Measurements from ENCODE around the gene CAVIN4.

CAVIN4 gene

DNA sequence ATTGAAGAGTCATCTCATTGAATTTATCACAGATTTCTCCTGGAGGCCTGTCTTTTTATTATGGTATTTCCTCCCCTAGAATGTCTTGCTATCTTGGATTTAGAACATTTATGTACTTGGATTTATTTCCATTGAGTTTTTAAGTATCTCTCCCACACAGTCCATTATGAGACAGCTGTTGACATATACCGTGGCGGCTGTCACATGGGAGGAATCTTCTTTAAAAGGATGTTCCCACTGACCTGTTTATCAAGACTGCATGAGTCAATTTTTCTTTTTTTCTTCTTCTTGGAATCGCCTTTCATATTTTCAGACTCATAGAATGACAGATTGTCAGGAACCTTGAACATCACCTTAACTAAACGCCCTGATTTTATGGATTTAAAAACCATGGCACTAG lies 2.9 kb upstream of the CAVIN4 start:
- Histone ChIP-seq H3K27ac (ENCODE audit: low read depth, low read length) (no peak overlapping the region), H3K36me3 (ENCODE audit: insufficient read depth, low read length) (no peaks in the 10 kb centered on the region)

DNA sequence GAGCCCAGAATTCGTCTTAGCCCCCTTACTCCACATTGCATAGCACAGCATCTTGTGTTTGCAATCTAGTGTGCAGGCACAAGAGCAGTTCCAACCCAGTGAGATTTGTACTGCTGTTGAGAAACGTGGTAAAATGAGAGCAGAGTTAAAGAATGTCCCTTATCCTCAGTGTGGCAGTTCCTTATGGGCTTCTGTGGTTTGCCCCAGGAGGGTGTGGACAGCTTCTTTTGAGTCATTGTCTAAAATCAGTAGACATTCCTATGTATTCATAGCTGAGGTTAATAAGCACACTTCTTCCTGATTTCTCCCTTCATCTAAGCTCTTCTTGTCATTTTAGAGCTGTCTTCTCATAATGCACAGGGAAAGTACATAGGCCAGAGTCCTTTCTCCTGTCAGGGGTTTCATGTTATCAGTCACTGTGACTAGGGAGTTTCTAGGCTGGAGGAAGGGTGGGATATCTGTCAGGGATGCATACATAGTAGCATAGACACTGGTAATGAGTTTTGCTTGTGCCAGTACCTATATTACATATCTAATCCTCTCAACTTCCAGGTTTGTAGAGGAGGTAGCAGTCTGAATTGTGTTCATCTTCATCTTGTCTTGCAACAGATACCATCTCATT lies 2.0 kb upstream of the CAVIN4 start:
- no peak overlapping the region for H2AFZ ChIP-seq (ENCODE audit: low read length, unreplicated experiment)
- H3K4me3 ChIP-seq (ENCODE audit: low read depth, low read length) = no peak overlapping the region
- H3K27ac ChIP-seq (ENCODE audit: low read depth, low read length) = no peak overlapping the region
- H3K36me3 ChIP-seq (ENCODE audit: insufficient read depth, low read length) = no peaks in the 10 kb centered on the region
- H3K79me2 ChIP-seq (ENCODE audit: control insufficient read depth, insufficient read depth, low read length, unreplicated experiment) = no peaks in the 10 kb centered on the region
- peaks cover 8% of the 10 kb centered on the region for H3K4me1 ChIP-seq (ENCODE audit: control insufficient read depth, insufficient read depth, low read length, unreplicated experiment)
- no peaks in the 10 kb centered on the region for H3K27me3 ChIP-seq (ENCODE audit: insufficient read depth, low read length)

More for the DNA sequence above, 2.9 kb upstream of the CAVIN4 start:
- Histone ChIP-seq H3K4me1 (ENCODE audit: control insufficient read depth, insufficient read depth, low read length, unreplicated experiment) (peaks cover 8% of the 10 kb centered on the region), H3K27me3 (ENCODE audit: insufficient read depth, low read length) (no peaks in the 10 kb centered on the region), H3K79me2 (ENCODE audit: control insufficient read depth, insufficient read depth, low read length, unreplicated experiment) (no peaks in the 10 kb centered on the region), H3K4me3 (ENCODE audit: low read depth, low read length) (no peak overlapping the region), H2AFZ (ENCODE audit: low read length, unreplicated experiment) (no peak overlapping the region)

DNA sequence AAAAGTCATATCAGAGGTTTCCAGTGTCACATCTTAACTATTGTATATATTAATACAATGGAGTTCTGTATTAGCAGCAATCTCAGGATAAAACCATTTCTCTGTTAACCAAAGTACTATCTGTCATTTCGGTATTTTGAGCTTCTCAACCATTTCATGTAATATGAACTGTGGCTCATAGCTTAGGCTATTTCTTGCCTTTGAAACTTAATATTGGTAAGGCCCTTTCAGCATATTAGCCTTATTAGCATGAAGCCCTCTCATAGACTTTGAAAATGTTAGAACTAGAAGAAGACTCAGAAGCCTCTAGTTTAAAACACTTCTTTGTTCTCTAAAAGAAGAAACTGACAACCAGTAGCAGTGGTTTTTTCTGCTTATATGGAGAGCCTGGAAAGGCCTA lies 731 bp downstream of the CAVIN4 start:
- H2AFZ ChIP-seq (ENCODE audit: low read length, unreplicated experiment) = no peak overlapping the region
- no peaks in the 10 kb centered on the region for H3K27me3 ChIP-seq (ENCODE audit: insufficient read depth, low read length)
- no peak overlapping the region for H3K27ac ChIP-seq (ENCODE audit: low read depth, low read length)
- no peaks in the 10 kb centered on the region for H3K79me2 ChIP-seq (ENCODE audit: control insufficient read depth, insufficient read depth, low read length, unreplicated experiment)
- peaks cover 8% of the 10 kb centered on the region for H3K4me1 ChIP-seq (ENCODE audit: control insufficient read depth, insufficient read depth, low read length, unreplicated experiment)
- H3K36me3 ChIP-seq (ENCODE audit: insufficient read depth, low read length) = no peaks in the 10 kb centered on the region
- no peak overlapping the region for H3K4me3 ChIP-seq (ENCODE audit: low read depth, low read length)

DNA sequence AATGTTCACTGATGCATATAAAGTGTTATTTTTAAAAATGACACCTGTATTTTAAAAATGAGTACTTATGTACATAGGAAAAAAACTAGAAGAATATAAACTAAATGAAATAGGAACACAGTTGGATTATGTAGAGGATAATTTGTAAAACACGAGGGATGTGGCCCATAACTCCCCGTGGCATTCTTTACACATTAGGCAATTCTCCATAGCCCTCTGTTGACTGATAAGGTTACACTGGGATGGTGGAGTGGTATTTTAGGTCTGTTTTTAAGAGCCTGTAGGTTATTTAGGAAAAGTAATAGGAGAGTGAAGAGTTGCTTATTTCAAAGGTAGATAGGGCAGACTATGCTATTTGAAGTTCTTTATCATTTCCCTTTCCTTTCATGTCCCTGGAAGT lies 1.8 kb downstream of the CAVIN4 start:
- no peaks in the 10 kb centered on the region for H3K36me3 ChIP-seq (ENCODE audit: insufficient read depth, low read length)
- H3K4me3 ChIP-seq (ENCODE audit: low read depth, low read length) = no peak overlapping the region
- no peak overlapping the region for H2AFZ ChIP-seq (ENCODE audit: low read length, unreplicated experiment)
- H3K27me3 ChIP-seq (ENCODE audit: insufficient read depth, low read length) = no peaks in the 10 kb centered on the region
- H3K27ac ChIP-seq (ENCODE audit: low read depth, low read length) = no peak overlapping the region
- peaks cover 8% of the 10 kb centered on the region for H3K4me1 ChIP-seq (ENCODE audit: control insufficient read depth, insufficient read depth, low read length, unreplicated experiment)
- no peaks in the 10 kb centered on the region for H3K79me2 ChIP-seq (ENCODE audit: control insufficient read depth, insufficient read depth, low read length, unreplicated experiment)

DNA sequence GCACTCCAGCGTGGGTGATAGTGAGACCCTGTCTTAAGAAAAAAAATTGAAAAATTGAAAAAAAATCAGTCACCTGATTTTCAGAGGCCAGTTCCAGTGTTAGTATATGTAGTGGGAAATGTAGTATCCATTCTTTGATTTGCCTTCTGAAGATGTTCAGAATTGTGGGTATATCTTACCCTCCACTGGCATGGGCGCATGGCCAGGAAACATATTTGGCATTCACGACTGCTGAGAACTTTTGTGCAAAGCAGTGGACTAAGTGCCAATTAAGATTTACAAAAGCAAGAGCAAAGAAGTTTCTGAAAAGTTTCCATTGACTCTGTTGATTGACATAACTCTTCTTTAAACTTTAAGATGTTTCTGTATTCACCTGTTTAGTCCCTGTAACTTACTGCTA lies 2.4 kb downstream of the CAVIN4 start:
- no peaks in the 10 kb centered on the region for H3K36me3 ChIP-seq (ENCODE audit: insufficient read depth, low read length)
- peaks cover 8% of the 10 kb centered on the region for H3K4me1 ChIP-seq (ENCODE audit: control insufficient read depth, insufficient read depth, low read length, unreplicated experiment)
- H3K79me2 ChIP-seq (ENCODE audit: control insufficient read depth, insufficient read depth, low read length, unreplicated experiment) = no peaks in the 10 kb centered on the region
- no peaks in the 10 kb centered on the region for H3K27me3 ChIP-seq (ENCODE audit: insufficient read depth, low read length)
- no peak overlapping the region for H3K27ac ChIP-seq (ENCODE audit: low read depth, low read length)
- no peak overlapping the region for H3K4me3 ChIP-seq (ENCODE audit: low read depth, low read length)
- no peak overlapping the region for H2AFZ ChIP-seq (ENCODE audit: low read length, unreplicated experiment)

DNA sequence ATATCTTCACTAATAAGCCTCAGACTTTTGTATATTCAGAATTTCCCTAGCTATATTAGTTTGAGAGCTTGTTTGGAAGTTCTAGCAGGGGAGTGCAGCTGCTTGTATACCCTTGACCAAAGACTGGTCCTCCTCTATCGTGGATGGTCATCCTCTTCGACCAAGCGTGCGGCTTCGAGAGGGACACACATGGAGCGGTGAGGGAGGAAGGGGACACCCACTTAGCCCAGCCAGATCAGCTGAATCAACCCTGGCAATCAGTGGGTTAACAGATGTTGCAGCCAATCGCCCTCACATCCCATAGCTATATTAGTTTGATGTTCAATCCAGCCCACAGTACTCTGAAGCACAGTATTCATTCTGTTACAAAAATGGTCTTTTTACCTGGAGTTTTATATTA lies 3.2 kb downstream of the CAVIN4 start:
- Histone ChIP-seq H3K36me3 (ENCODE audit: insufficient read depth, low read length) (no peaks in the 10 kb centered on the region), H3K27ac (ENCODE audit: low read depth, low read length) (no peak overlapping the region), H3K4me1 (ENCODE audit: control insufficient read depth, insufficient read depth, low read length, unreplicated experiment) (peaks cover 2% of the 10 kb centered on the region), H2AFZ (ENCODE audit: low read length, unreplicated experiment) (no peak overlapping the region), H3K27me3 (ENCODE audit: insufficient read depth, low read length) (no peaks in the 10 kb centered on the region), H3K79me2 (ENCODE audit: control insufficient read depth, insufficient read depth, low read length, unreplicated experiment) (no peaks in the 10 kb centered on the region), H3K4me3 (ENCODE audit: low read depth, low read length) (no peak overlapping the region)

DNA sequence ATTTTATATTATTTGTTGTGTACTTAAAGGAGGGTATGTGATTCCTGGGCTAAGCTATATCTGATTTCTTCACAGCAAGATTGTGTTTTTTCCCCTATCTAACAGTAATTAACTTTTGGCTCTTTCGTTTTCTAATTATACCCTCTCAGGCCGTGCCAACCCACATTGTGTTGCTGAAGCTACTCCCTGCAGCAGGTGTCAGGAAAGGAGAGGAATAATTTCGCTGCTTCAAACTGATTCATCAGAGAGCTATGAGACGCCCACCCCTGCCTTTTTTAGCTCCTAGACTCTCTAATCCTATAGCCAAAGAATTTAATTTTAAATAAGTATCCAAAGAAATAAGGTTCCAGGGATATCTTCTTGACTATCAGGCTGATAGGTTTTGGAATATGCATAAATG lies 3.8 kb downstream of the CAVIN4 start:
- H3K36me3 ChIP-seq (ENCODE audit: insufficient read depth, low read length) = no peaks in the 10 kb centered on the region
- no peaks in the 10 kb centered on the region for H3K27me3 ChIP-seq (ENCODE audit: insufficient read depth, low read length)
- H2AFZ ChIP-seq (ENCODE audit: low read length, unreplicated experiment) = no peak overlapping the region
- no peaks in the 10 kb centered on the region for H3K79me2 ChIP-seq (ENCODE audit: control insufficient read depth, insufficient read depth, low read length, unreplicated experiment)
- H3K4me3 ChIP-seq (ENCODE audit: low read depth, low read length) = no peak overlapping the region
- no peaks in the 10 kb centered on the region for H3K4me1 ChIP-seq (ENCODE audit: control insufficient read depth, insufficient read depth, low read length, unreplicated experiment)
- no peak overlapping the region for H3K27ac ChIP-seq (ENCODE audit: low read depth, low read length)

DNA sequence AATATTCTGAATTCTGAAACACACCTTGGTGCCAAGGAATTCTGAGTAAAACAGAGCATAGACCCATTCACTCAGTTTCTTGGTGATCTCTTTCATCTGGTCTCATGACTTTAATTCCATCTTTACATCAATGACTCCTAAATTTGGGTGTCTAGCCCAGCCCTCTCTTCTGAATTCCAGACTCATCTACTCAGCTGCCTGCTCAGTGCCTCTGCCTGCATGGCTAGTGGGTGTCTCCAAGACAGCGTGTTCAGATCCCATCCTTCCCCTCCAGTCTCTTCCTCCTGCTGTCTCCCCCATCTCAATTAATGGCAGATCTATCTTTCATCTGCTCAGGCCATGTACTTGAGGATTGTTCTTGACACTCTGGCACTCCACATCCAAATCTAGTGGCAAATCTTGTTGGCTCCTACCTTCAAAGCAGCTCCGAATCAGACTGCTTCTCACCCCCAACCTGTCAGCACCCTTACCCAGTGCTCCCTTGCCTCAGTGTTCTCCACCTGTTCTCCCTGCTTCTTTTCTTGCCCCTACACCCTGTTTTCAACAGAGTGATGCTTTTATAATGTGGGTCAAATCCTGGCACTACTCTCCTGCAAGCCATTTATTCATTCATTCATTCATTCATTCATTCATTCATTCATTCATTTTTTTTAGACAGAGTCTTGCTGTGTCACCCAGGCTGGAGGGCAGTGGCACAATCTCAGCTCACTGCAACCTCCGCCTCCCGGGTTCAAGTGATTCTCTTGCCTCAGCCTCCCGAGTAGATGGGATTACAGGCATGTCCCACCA lies 5.3 kb downstream of the CAVIN4 start:
- H3K79me2 ChIP-seq (ENCODE audit: control insufficient read depth, insufficient read depth, low read length, unreplicated experiment) = no peaks in the 10 kb centered on the region
- no peak overlapping the region for H3K4me3 ChIP-seq (ENCODE audit: low read depth, low read length)
- H3K36me3 ChIP-seq (ENCODE audit: insufficient read depth, low read length) = no peaks in the 10 kb centered on the region
- no peak overlapping the region for H3K27ac ChIP-seq (ENCODE audit: low read depth, low read length)
- no peak overlapping the region for H2AFZ ChIP-seq (ENCODE audit: low read length, unreplicated experiment)
- H3K27me3 ChIP-seq (ENCODE audit: insufficient read depth, low read length) = no peaks in the 10 kb centered on the region
- peaks cover 9% of the 10 kb centered on the region for H3K4me1 ChIP-seq (ENCODE audit: control insufficient read depth, insufficient read depth, low read length, unreplicated experiment)

DNA sequence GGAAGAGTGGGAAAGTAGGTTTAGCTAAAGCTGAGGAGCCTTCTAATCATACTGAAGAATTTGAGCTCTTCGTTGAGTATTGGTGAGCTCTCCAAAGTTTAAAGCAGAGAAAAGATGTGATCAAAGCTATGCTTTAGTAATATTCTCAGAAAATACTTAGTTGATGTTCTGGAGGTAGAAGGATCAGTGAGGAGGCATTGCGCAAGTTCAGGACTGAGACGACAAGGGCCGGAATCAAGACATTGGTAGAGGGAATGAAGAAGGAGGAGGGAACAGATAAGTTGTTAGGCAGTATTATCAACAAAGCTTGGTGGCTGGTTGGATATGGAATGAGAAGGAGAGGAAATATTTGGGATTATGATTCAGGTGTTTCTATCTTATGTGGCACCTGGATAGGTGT lies 7.1 kb downstream of the CAVIN4 start:
- no peaks in the 10 kb centered on the region for H3K27me3 ChIP-seq (ENCODE audit: insufficient read depth, low read length)
- H3K4me1 ChIP-seq (ENCODE audit: control insufficient read depth, insufficient read depth, low read length, unreplicated experiment) = peaks cover 13% of the 10 kb centered on the region
- H2AFZ ChIP-seq (ENCODE audit: low read length, unreplicated experiment) = no peak overlapping the region
- H3K36me3 ChIP-seq (ENCODE audit: insufficient read depth, low read length) = no peaks in the 10 kb centered on the region
- H3K79me2 ChIP-seq (ENCODE audit: control insufficient read depth, insufficient read depth, low read length, unreplicated experiment) = no peaks in the 10 kb centered on the region
- no peak overlapping the region for H3K27ac ChIP-seq (ENCODE audit: low read depth, low read length)
- no peak overlapping the region for H3K4me3 ChIP-seq (ENCODE audit: low read depth, low read length)

DNA sequence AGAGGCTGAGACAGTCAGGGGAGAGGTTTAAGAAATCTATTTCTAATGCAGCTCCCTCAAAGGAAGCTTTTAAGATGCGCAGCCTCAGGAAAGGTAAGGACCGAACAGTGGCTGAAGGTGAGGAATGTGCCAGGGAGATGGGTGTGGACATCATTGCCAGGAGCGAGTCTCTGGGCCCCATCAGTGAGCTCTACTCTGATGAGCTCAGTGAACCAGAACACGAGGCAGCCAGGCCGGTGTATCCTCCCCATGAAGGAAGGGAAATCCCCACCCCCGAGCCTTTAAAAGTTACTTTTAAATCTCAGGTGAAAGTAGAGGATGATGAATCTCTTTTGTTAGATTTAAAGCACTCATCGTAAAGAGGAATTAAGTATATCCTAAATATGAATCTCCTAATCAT lies 8.2 kb downstream of the CAVIN4 start:
- Histone ChIP-seq H3K4me1 (ENCODE audit: control insufficient read depth, insufficient read depth, low read length, unreplicated experiment) (peaks cover 22% of the 10 kb centered on the region), H3K27ac (ENCODE audit: low read depth, low read length) (no peak overlapping the region), H3K27me3 (ENCODE audit: insufficient read depth, low read length) (no peaks in the 10 kb centered on the region), H3K36me3 (ENCODE audit: insufficient read depth, low read length) (no peaks in the 10 kb centered on the region), H3K79me2 (ENCODE audit: control insufficient read depth, insufficient read depth, low read length, unreplicated experiment) (no peaks in the 10 kb centered on the region), H3K4me3 (ENCODE audit: low read depth, low read length) (no peak overlapping the region), H2AFZ (ENCODE audit: low read length, unreplicated experiment) (no peak overlapping the region)

DNA sequence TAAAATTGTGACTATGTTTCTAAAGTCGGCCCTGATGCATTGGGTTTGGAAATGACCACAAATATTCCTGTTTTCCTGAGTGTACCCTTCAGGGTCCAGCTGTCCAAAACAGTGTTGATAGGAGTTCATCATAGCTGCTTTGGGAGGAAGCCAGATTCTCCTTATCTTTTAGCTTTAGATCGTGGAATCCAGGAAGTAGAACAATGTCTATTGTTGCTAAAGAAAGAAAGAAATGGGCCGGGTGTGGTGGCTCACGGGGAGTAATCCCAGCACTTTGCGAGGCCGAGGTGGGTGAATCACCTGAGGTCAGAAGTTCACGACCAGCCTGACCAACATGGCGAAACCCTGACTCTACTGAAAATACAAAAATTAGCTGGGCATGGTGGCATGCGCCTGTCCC lies 9.5 kb downstream of the CAVIN4 start:
- Histone ChIP-seq H2AFZ (ENCODE audit: low read length, unreplicated experiment) (no peak overlapping the region), H3K27me3 (ENCODE audit: insufficient read depth, low read length) (no peaks in the 10 kb centered on the region), H3K4me1 (ENCODE audit: control insufficient read depth, insufficient read depth, low read length, unreplicated experiment) (peaks cover 22% of the 10 kb centered on the region), H3K4me3 (ENCODE audit: low read depth, low read length) (no peak overlapping the region), H3K79me2 (ENCODE audit: control insufficient read depth, insufficient read depth, low read length, unreplicated experiment) (no peaks in the 10 kb centered on the region), H3K36me3 (ENCODE audit: insufficient read depth, low read length) (no peaks in the 10 kb centered on the region), H3K27ac (ENCODE audit: low read depth, low read length) (no peak overlapping the region)

Data from ACC112 (cell line).